Measurements from ENCODE around the gene SEL1L.
"Not testable (repeated sequence)": the region's sequence is repeated elsewhere in the genome, so short reads cannot be mapped to it uniquely, and the experiment has no call there.

SEL1L gene

GRCh38 chr14:81474148-81474492, 59.5 kb downstream of the SEL1L start:
- no peak for DNase-seq (ENCODE audit: low read depth)

- DNase-seq (ENCODE audit: low read depth): no peak
These were observed 60.1 kb downstream of the SEL1L start for GRCh38 chr14:81473456-81474147.

- no peak for DNase-seq (ENCODE audit: low read depth)
These were observed 61.4 kb downstream of the SEL1L start for GRCh38 chr14:81472096-81472800.

- DNase-seq (ENCODE audit: low read depth): no peak
These were observed 62.6 kb downstream of the SEL1L start for GRCh38 chr14:81471062-81471461.

- not testable (repeated sequence) for DNase-seq (ENCODE audit: low read depth)
These were observed 63.2 kb downstream of the SEL1L start for GRCh38 chr14:81470557-81470826.

GRCh38 chr14:81466854-81467253, 66.8 kb downstream of the SEL1L start:
- no peak for DNase-seq (ENCODE audit: low read depth)

- no peak for DNase-seq (ENCODE audit: low read depth)
These were observed 68.0 kb downstream of the SEL1L start for GRCh38 chr14:81465507-81466228.

- not testable (repeated sequence) for DNase-seq (ENCODE audit: low read depth)
These were observed 68.7 kb downstream of the SEL1L start for GRCh38 chr14:81465003-81465392.

GRCh38 chr14:81464253-81465002, 69.2 kb downstream of the SEL1L start:
- DNase-seq (ENCODE audit: low read depth): peak; percentile 31

GRCh38 chr14:81462356-81462755, 71.3 kb downstream of the SEL1L start:
- not testable (repeated sequence) for DNase-seq (ENCODE audit: low read depth)

- no peak for DNase-seq (ENCODE audit: low read depth)
These were observed 73.7 kb downstream of the SEL1L start for GRCh38 chr14:81459912-81460311.

GRCh38 chr14:81458352-81458751, 75.3 kb downstream of the SEL1L start:
- no peak for DNase-seq (ENCODE audit: low read depth)

GRCh38 chr14:81455390-81455789, 78.3 kb downstream of the SEL1L start:
- DNase-seq (ENCODE audit: low read depth): no peak

GRCh38 chr14:81454572-81455218, 79.0 kb downstream of the SEL1L start:
- DNase-seq (ENCODE audit: low read depth): no peak

GRCh38 chr14:81453166-81453766, 80.4 kb downstream of the SEL1L start:
- peak; percentile 25 for DNase-seq (ENCODE audit: low read depth)

GRCh38 chr14:81452341-81453133, 81.1 kb downstream of the SEL1L start:
- DNase-seq (ENCODE audit: low read depth): no peak

- no peak for DNase-seq (ENCODE audit: low read depth)
These were observed 82.7 kb downstream of the SEL1L start for GRCh38 chr14:81450976-81451375.

GRCh38 chr14:81450100-81450531, 83.5 kb downstream of the SEL1L start:
- DNase-seq (ENCODE audit: low read depth): no peak

- DNase-seq (ENCODE audit: low read depth): no peak
These were observed 84.1 kb downstream of the SEL1L start for GRCh38 chr14:81449576-81449975.

GRCh38 chr14:81449114-81449513, 84.5 kb downstream of the SEL1L start:
- DNase-seq (ENCODE audit: low read depth): no peak

Measured in stimulated activated CD4-positive, alpha-beta T cell treated with anti-CD3 and anti-CD28 coated beads, Interleukin-2, amount 100 ng/mL, for 4 hours (primary cell).